ENCODE data around the gene RARS1.
"Not testable (repeated sequence)": the region's sequence is repeated elsewhere in the genome, so short reads cannot be mapped to it uniquely, and the experiment has no call there.

RARS1 gene

DNA sequence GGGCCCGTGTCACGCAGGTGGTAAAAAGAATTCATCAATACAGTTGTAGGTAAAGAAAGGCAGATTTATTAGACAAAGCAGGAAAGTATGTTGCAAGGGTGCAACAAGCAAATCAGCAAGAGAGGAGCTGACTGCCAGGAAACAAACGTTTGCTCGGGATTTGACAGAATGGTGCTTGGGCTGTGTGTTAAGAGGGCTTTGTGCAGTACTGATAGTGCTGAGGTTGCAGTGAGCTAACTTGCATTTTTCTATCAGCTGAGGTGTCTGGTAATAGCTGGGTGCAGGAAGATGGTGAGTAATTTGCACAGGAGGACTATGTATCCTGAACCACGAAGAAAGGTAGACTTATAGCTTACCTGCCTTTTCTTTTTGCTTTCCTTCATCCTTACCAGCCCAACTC is 3.9 kb upstream of the RARS1 start:
- no peak for FAIRE-seq

DNA sequence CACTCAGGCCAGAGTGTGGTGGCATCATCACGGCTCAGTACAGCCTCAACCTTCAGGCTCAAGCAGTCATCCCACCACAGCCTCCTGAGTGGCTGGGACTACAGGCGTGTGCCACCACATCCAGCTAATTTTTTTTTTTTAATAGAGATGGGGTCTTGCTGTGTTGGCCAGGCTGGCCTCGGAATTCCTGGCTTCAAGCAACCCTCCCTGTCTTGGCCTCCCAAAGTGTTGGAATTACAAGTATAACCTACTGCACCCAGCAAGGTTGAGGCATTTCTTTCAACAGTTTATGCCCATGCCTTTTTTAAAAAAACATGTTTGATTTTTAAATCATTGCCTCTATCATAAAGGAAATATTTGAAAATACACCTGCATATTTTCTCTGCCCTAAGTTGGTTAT is 2.8 kb downstream of the RARS1 start:
- no peak for FAIRE-seq

DNA sequence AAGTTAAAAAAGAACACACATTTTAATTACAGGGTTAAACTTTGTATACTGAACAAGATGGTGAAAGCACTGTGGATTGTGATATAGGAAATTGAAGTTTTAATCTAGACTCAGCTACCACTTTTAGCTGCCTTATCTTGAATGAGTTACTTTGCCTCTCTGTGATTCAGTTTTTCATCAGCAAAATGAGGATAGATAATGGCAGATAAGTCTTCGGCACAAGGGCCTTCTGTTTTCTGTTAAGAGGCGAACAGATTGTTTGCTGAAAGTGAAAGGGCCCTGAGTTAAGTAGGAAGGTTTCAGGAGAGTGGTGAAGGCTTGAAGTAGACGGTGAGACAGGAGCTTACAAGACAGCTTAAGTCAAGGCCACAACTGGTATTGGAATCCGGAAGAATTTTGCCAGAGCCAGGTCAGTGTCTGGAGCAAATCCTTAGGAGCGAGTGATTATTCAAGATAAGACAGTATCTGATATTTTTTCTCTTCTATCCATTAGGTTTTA is 7.8 kb downstream of the RARS1 start:
- no peak for FAIRE-seq

DNA sequence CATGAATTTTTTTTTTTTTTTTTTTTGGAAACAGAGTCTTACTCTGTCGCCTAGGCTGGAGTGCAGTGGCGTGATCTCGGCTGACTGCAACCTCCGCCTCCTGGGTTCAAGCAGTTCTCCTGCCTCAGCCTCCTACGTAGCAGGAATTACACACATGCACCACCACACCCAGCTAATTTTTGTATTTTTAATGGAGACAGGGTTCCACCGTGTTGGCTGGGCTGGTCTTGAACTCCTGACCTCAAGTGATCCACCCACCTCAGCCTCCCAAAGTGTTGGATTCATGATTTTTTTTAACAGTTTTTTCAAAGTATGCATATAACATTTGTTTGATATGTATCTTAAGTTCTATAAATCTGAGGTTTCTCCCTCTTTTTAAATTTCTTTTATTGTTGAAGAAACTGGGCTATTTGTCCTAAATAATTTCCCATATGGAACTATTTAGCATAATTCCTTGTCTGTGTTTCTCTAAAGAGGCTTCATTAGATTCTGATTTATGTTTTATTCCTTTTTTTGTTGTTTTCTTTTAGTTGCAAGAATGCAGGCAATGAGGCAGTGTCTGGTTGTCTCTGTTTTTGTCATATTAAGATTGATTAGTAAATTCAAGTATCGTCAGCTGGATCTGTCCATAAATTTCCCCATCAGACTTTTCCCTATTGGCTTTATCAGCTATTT is 16.4 kb downstream of the RARS1 start:
- no peak for FAIRE-seq

DNA sequence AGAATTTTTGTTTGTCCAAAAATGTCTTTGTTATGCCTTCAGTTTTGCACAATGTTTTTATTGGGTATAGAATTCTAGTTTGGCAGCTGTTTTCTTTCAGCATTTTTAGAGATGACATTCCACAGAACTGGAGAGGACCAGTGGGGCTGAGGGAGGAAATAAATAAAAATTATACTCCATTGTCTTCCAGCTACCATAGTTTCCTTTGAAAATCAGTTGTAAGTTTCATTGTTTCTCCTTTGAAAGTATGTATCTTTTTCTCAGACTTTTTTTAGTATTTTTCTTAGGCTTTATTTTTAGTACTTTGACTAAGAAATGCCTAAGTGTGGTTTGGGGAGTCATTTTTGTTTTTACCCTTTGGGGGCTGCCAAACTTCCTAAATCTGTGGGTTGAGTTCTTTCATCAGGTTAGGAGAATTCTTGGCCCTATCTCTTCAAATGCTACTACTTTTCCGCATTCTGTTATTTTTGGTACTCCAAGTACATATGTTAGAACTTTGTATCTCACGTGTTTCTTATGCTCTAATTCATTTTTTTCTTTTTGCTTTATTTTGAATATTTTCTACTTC is 27.7 kb downstream of the RARS1 start:
- no peak for FAIRE-seq

DNA sequence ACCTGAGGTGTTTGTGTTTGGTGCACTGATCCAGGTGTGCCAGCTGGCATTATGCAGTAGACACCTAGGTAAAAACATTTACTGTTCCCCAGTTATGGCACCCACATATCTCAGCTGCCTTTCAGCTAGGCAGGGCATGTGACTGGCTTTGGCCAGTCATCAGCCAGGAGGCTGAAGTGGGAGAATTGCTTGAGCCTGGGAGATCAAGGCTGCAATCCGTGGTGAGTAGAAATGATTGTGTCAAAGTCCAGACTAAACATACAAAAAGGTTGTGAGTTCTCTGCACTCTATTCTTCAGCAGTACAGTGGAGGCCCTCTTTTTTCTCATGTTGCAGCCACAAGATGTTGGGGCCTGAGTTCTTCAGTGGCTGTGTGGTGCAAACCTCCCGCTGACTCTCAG is 39.6 kb downstream of the RARS1 start:
- no peak for FAIRE-seq

DNA sequence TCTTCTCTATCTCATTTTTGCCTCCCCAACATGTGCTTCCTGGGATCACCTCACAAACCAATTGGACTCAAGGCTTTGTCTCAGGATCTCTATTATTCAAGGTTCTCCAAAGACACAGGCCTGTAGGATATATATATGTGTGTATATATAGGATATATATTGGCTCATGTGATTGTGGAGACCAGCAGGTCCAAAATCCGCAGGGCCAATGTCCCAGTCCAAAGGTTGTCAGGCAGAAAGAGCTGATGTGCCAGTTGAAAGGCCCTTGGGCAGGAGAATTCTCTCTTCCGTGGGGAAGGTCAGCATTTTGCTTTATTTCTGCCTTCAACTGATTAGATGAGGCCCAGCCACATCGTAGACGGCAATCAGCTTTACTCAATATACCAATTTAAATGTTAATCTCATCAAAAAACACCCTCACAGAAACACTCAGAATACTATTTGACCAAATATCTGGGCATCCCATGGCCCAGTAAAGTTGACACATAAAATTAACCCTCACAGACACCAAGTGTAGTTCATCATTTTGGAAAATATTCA is 41.6 kb downstream of the RARS1 start:
- FAIRE-seq: no peak

DNA sequence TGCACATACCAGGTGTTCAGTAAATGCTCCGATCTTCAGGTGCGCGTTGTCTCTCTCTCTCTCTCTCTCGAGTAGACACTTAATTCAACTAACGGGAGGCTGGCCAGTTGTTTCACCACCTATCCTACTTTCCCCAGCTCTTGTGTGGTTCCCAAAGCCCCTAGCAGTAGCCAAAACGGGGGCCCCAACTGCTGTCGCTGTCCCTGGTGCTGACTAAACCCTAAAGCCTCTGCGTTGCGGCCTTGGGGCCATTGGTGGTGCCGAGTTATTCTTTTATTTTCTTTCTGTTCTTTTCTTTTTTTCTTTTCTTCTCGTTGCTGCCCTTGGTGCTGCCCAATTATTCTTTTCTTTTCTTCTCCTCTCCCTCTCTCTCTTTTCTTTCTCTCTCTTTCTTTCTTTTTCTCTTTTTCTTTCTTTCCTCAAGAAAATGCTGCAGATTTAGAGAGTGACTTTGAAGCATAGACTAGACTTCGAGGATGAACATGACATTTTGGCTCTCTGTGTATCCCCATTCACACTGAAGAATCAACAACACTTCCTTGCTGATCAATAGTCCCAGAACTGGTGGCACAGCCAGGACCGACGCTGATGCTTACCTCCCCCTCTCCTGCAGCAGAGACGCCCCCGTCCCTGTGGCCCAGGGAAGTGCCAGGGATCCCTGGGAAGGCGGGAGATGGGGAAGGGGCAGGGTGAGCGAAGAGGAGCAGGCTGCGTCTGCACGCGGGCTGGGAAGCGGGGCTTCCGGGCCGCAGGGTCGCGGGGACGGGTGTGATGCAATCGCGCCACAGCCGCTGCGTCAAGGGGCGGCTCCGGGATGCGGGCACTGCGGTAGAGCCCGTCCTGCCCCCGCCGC is 42.5 kb downstream of the RARS1 start, which contains the start of gene FBLL1:
TSS of gene FBLL1 (plus strand) at position 785 of the 853 bp plus-strand sequence. CDS start 200 bp downstream, outside the sequence.
- FAIRE-seq: no peak

DNA sequence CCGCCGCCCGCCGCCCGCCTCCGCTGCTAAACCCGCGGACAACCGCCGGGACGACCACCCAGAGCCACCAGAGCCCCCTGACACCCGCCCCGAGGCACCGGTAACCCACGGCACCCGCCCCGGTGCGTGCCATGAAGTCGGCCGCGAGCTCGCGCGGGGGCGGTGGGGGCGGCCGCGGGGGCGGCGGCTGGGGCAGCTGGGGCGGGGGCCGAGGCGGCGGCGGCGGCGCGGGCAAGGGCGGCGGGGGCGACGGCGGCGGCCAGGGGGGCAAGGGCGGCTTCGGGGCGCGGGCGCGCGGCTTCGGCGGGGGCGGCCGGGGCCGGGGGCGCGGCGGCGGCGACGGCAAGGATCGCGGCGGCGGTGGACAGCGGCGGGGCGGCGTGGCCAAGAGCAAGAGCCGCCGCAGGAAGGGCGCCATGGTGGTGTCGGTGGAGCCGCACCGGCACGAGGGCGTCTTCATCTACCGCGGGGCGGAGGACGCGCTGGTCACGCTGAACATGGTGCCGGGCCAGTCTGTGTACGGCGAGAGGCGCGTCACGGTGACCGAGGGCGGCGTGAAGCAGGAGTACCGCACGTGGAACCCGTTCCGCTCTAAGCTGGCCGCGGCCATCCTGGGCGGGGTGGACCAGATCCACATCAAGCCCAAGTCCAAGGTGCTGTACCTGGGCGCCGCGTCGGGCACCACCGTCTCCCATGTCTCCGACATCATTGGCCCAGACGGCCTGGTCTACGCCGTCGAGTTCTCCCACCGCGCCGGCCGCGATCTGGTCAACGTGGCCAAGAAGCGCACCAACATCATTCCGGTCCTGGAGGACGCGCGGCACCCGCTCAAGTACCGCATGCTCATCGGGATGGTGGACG is 43.3 kb downstream of the RARS1 start:
- FAIRE-seq: no peak

DNA sequence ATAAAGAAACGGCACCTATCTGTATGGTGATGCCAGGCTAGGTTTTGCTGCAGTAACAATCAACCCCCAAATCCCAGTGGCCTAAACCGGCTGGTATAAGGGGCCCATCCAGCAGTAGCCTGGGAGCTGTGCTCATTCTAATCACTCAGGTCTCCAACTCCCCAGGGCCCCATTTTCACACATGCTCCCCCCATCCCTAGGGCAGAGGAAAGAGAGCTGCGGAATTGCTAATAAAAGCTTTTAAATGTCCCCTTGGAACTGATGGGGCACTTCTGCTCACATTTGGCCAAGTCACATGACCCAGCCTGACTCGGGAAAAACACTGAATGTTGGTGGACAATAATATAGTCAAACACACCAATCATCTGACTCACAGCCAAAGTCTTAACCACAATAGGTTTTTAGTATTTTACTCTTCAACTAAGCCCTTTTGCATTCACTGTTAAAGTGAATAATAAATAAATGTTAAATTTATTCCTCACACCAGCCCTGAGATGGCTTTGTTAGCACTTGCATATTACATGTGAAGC is 44.4 kb downstream of the RARS1 start:
- no peak for FAIRE-seq

DNA sequence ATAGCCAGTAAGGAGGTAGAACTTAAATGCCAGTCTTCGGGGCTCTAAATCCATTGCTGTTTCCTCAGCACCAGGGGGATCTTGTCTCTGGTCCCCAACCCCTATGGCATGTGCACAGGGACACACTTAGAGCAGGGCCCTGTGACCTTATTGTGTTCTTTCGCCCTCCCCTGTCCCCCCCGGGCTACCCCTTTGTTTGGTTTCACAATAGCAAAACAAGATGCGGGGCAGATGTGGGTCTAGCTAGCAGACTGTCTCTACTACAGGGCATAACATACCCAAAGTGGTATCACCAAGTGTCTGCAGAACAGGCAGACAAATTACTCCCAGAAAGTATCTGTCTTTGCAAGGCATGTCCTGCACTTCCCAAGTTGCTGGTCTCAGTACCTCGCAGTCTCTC is 44.9 kb downstream of the RARS1 start:
- no peak for FAIRE-seq

DNA sequence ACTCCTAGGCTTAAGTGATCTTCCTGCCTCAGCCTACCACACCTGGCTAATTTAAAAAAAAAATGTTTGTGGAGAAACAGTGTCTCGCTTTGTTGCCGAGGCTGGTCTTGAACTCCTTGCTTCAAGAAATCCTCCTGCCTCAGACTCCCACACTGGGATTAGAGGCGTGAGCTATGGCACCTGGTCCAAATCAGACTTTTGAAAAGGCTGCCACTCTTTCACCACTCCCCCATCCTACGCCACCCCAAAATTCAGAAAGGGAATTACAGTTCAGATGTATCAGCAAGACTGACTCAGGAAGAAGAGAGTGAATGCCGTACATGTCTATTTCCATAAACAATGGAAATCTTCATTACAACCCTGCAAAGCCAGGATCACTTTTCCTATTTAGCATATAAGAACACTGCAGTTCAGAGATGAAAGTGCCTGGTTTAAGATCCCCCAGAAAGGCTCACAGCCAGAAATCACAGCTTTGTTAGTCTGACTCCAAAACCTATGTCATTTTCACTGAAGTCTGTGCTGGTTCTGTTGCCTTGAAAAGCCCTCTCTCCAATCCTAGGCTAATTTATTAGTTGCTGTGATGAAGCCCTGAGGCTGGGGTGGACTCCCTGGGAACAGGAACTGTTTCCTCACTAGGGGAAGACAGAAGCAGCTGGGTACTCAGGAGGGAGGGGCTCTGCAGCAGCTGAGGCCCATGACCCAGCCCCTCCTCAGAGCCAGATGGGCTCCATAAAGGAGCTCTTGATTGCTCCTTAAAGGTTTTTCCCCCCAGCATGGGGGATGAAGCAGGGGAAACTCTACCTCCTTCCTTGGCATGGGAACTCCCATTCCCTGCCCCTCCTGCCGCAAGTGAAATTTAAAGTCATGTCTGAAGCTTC is 46.0 kb downstream of the RARS1 start:
- no peak for FAIRE-seq

DNA sequence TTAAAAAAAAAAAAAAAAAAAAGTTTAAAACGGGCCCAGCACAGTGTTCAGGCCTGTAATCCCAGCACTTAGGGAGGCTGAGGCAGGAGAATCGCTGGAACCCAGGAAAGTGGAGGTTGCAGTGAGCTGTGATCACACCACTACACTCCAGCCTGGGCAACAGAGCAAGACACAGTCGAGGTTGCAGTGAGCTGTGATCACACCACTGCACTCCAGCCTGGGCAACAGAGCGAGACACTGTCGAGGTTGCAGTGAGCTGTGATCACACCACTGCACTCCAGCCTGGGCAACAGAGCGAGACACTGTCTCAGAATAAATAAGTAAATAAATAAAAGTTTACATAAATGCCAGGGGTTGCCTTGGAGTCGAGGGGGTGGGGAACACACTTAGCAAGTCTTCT is 48.1 kb downstream of the RARS1 start:
- FAIRE-seq: not testable (repeated sequence)

DNA sequence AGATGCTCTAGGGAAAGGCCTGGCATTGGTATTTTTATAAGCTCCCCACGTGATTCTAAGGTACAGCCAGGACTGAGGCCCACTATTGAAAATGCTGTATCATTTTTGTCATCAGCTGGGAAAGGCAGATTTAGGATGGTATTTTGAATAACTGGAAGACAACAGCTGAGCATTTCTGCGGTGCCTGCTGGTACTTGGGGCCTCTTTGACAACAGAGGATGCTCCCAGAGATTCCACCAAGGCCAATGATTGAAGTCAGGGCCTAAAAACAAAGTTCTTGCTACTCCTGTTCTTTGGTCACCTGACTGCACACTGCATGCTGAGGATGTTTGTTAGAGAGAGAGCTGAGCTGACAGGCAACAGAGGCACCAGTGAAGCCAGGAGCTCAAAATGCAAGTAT is 50.9 kb downstream of the RARS1 start:
- FAIRE-seq: no peak

DNA sequence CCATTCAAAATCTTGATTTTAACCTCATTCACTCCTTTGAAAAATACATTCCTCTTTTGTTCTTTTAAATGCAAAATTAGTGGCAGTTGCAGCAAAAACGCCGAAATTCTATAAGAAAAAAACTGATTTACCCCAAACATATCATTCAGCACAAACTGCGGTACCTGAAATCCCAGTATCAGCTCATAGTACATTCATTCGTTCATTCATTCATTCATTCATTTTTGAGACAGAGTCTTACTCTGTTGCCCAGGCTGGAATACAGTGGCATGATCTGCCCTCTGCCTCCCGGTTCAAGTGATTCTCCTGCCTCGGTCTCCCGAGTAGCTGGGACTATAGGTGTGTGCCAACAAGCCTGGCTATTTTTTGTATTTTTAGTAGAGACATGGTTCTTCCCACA is 63.3 kb downstream of the RARS1 start:
- FAIRE-seq: no peak

DNA sequence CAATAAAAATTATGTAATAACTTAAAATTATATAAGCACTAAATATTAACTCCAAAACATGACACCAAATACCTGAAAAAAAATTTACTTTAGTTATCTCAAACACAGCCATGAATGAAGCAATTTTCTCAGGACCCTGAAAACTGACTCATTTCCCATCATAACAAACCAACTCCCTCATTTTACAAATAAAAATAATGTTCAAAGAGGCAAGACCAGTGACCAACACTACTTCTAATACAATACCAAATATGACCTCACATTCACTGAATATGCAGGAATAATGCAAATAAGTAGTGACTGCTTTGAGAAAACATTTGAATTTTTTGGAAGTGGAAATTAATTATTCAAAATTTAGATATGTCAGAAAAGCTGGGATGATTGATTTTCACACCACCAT is 64.4 kb downstream of the RARS1 start:
- no peak for FAIRE-seq

DNA sequence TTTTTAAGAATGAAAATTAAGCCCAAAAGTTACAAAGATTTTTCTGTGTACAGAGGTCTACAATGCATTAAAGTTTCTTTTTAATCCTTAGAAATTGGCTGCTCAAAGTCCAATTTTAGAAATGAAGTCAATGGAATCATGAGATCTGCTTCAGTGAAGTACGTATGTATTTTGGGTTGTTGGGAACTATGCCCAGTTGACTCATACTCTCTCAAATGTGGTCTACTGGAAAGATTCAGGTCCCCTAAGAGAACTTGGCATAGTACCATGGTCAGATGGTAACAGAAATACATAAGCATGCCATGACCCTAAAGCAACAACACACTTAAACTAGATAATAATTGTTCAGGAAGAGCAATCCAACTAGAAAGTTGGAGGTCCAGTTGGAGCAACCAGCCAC is 65.9 kb downstream of the RARS1 start:
- no peak for FAIRE-seq

DNA sequence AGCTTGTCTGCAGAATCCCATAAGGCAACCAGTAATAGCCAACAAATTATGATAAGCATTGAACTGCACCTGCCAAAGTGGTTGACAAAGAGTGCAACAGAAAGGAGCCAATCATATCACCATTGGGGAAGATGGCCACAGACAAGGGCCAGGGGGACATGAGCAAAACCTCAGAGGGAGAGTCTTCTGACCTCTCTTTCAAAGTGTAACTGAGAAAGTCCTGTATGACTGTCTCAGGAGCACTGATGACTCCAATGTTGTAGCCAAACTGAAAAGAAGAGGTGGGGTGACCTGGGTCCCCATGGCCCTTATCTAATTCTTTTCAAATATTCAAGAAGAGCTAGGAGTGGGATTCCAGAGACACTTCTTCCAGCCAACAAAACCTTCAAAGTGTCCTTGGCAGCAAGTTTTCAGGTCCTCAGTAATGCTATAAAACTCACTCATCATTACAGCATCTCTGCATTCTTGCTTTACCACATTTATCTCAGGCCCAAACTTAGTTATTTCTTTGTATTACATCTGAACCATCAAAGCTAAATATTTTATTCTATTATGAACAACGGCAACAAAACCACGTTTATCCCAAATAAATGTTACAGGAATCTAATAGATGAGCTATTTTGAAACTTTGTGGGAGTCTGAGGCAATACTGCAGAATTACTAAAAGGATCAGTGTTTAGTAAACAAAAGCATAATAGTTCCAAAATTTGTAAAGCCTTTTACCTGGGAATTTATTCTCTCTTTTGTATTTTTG is 67.3 kb downstream of the RARS1 start:
- no peak for FAIRE-seq

DNA sequence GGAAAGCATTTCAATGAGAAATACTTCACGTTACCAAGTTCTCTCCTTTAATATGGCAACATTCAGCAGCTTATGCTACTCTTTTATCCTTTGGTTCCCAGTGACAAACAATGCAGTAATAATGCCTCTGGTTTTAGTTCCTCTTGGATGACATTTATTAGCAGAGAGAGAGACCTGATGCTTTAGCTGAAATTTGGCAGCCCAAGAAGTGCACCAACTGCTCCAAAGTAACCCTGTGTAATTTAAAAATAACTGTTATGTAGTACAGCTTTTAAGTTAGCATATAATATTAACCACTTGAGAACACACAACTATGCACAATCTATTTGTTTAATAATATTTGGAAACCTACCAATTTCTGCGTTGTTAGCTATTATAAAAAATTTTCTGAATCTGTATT is 71.1 kb downstream of the RARS1 start:
- FAIRE-seq: no peak

DNA sequence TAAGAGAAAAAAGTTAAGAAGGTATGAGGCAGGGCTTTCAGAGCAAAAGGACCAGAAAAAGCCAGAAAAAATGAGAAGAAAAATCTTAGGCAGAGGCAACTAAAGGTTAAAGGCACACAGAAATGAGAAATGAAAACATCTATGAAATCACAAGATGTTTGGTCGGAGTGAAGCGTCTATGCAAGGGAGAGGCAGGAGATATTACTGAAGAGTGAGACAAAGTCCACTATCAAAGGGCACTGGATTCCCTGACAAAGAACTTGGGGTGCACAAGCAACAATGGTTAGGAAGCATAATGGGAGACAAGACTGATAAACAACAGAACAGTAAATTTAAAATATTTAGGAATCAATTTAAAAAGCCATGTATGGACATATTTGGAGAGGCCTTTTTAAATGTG is 76.0 kb downstream of the RARS1 start:
- no peak for FAIRE-seq

DNA sequence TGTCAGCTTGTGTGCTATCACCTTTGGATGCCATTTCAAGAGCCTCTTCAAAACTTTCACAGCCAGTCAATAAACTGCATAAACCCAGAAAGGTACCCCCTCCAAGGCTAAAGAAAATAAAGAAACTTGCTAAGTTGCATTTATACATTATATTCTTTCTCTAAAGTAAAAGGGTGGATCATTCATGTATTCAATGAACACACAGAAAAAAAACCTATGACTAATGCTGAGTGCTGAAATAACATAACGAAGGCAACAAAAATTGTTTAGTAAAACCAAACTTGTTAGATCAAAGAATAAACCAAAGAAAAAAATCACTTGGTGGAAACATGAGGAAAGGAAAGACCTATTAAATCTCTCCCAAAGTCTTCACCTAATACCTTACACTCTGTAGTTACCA is 77.7 kb downstream of the RARS1 start:
- FAIRE-seq: no peak

Data from TTC549 (cell line).